ENCODE measurements around the gene ZBTB8A. TPM values are rescaled to one million over a fixed set of nuclear protein-coding genes. Genes with fewer than 3 reads are reported as not detected.
"Not testable (repeated sequence)": the region's sequence is repeated elsewhere in the genome, so short reads cannot be mapped to it uniquely, and the experiment has no call there.

ZBTB8A gene
- total RNA-seq, 2 donors from 2014 or later, result 3.0 to 4.7 TPM

GRCh38 chr1:32528550-32528949 is 10.7 kb upstream of the ZBTB8A start:
- DNase-seq, ATAC-seq: not testable (repeated sequence)
- intact Hi-C loops (cut with DNase I), result loop anchor here in 1 of 2 donors (10.0 kb wide), 1 partner anchor 246 kb away; no protein-coding TSS in a partner anchor

- intact Hi-C loops (cut with DNase I), result no loop called here
- no peak for DNase-seq
- ATAC-seq, result no peak
Measured at GRCh38 chr1:32533792-32534327, 5.4 kb upstream of the ZBTB8A start.

- ATAC-seq, result no peak
- intact Hi-C loops (cut with DNase I), result no loop called here
Measured at GRCh38 chr1:32536117-32536516, 3.1 kb upstream of the ZBTB8A start.

GRCh38 chr1:32536764-32537163 is 2.5 kb upstream of the ZBTB8A start:
- DNase-seq (no peak), ATAC-seq (no peak)
- intact Hi-C loops (cut with DNase I), result no loop called here

More at GRCh38 chr1:32536117-32536516, 3.1 kb upstream of the ZBTB8A start:
- no peak for DNase-seq

- intact Hi-C loops (cut with DNase I), result no loop called here
- DNase-seq (peak; percentile 39), ATAC-seq (peak; percentile 79 to 83)
Measured at GRCh38 chr1:32539584-32540571, 651 bp downstream of the ZBTB8A start.

GRCh38 chr1:32540605-32541004 is 1.4 kb downstream of the ZBTB8A start:
- intact Hi-C loops (cut with DNase I), result no loop called here
- ATAC-seq (no peak), DNase-seq (no peak)

GRCh38 chr1:32541064-32541566 is 1.9 kb downstream of the ZBTB8A start:
- ATAC-seq (no peak), DNase-seq (no peak)
- intact Hi-C loops (cut with DNase I), result no loop called here

GRCh38 chr1:32546611-32547010 is 7.4 kb downstream of the ZBTB8A start:
- intact Hi-C loops (cut with DNase I), result no loop called here
- DNase-seq (no peak), ATAC-seq (no peak)

- DNase-seq, result no peak
- ATAC-seq, result no peak
- intact Hi-C loops (cut with DNase I), result no loop called here
Measured at GRCh38 chr1:32549616-32550015, 10.4 kb downstream of the ZBTB8A start.

GRCh38 chr1:32554288-32554687 is 15.1 kb downstream of the ZBTB8A start:
- ATAC-seq (no peak), DNase-seq (no peak)
- intact Hi-C loops (cut with DNase I), result no loop called here

- intact Hi-C loops (cut with DNase I); ATAC-seq; DNase-seq: not testable (repeated sequence)
Measured at GRCh38 chr1:32557035-32557434, 17.8 kb downstream of the ZBTB8A start.

GRCh38 chr1:32557812-32558211 is 18.6 kb downstream of the ZBTB8A start:
- intact Hi-C loops (cut with DNase I), result no loop called here
- no peak for ATAC-seq
- DNase-seq, result no peak

- no peak for DNase-seq
- intact Hi-C loops (cut with DNase I), result no loop called here
Measured at GRCh38 chr1:32568929-32569328, 29.7 kb downstream of the ZBTB8A start.

GRCh38 chr1:32580348-32581017 is 41.3 kb downstream of the ZBTB8A start:
- ATAC-seq (no peak), DNase-seq (no peak)
- intact Hi-C loops (cut with DNase I), result no loop called here

More at GRCh38 chr1:32568929-32569328, 29.7 kb downstream of the ZBTB8A start:
- ATAC-seq, result no peak

GRCh38 chr1:32592943-32593342 is 53.7 kb downstream of the ZBTB8A start:
- ATAC-seq, result no peak
- intact Hi-C loops (cut with DNase I), result no loop called here

GRCh38 chr1:32600034-32600433 is 60.8 kb downstream of the ZBTB8A start:
- intact Hi-C loops (cut with DNase I), result no loop called here
- ATAC-seq (no peak), DNase-seq (no peak)

More at GRCh38 chr1:32592943-32593342, 53.7 kb downstream of the ZBTB8A start:
- DNase-seq, result no peak

GRCh38 chr1:32605711-32606424 is 66.6 kb downstream of the ZBTB8A start:
- ATAC-seq, result no peak
- intact Hi-C loops (cut with DNase I), result no loop called here
- DNase-seq, result no peak

- intact Hi-C loops (cut with DNase I), result no loop called here
Measured at GRCh38 chr1:32606565-32607371, 67.5 kb downstream of the ZBTB8A start.

More at GRCh38 chr1:32606565-32607371, 67.5 kb downstream of the ZBTB8A start:
- DNase-seq (no peak), ATAC-seq (no peak)
